DND-41 (cell line): ENCODE data around the gene RILPL2.

ENCODE experiments used
- ATAC-seq: fragments of 200-7000 bp; cut with Tn5 transposase; 3 replicates; pipeline ENCODE4 v1.9.1; 2021; ENCODE audit warnings: low read depth; ENCODE audit not compliant: insufficient read depth
- DNase-seq: peaks from one replicate; pipeline ENCODE4 v3.0.0-alpha.2; 2020
- H2AFZ ChIP-seq: 2 replicates; pipeline ENCODE4 v1.6.0; 2012; ENCODE audit warnings: low read depth, low read length
- H3K27ac ChIP-seq: 2 replicates; pipeline ENCODE4 v1.5.1; 2012; ENCODE audit warnings: low read length, inconsistent platforms
- H3K27me3 ChIP-seq: fragments of 200-600 bp; sonication (generic); 2 replicates; pipeline ENCODE4 v1.6.0; 2012; ENCODE audit warnings: low read length, mild to moderate bottlenecking, inconsistent platforms; ENCODE audit not compliant: insufficient read depth, poor library complexity
- H3K36me3 ChIP-seq: 2 replicates; pipeline ENCODE4 v1.5.1; 2012; ENCODE audit warnings: low read length, inconsistent platforms; ENCODE audit not compliant: insufficient read depth
- H3K4me1 ChIP-seq: 2 replicates; pipeline ENCODE4 v1.5.1; 2012; ENCODE audit warnings: mild to moderate bottlenecking, low read length; ENCODE audit not compliant: insufficient read depth
- H3K4me2 ChIP-seq: 2 replicates; pipeline ENCODE4 v1.6.0; 2012; ENCODE audit warnings: mild to moderate bottlenecking, moderate library complexity, low read length, inconsistent platforms; ENCODE audit not compliant: insufficient read depth
- H3K4me3 ChIP-seq, 2 experiments: fragments of 200-600 bp in 1 of 2; shearing (Covaris generic) in 1 of 2; 2 replicates each; pipeline ENCODE4 v1.5.1; 2012 to 2016; ENCODE audit warnings: inconsistent platforms in 2 of 2, low read length in 2 of 2, mild to moderate bottlenecking in 2 of 2, low read depth in 1 of 2, moderate library complexity in 1 of 2
- H3K79me2 ChIP-seq: 2 replicates; pipeline ENCODE4 v1.6.0; 2012; ENCODE audit warnings: low read length, inconsistent platforms; ENCODE audit not compliant: insufficient read depth
- H3K9ac ChIP-seq: 2 replicates; pipeline ENCODE4 v1.6.0; 2012; ENCODE audit warnings: low read depth, mild to moderate bottlenecking, inconsistent platforms, low read length, moderate library complexity
- H3K9me3 ChIP-seq: 2 replicates; pipeline ENCODE4 v1.5.1; 2012; ENCODE audit warnings: low read length, moderate library complexity, mild to moderate bottlenecking, inconsistent platforms; ENCODE audit not compliant: insufficient read depth, severe bottlenecking
- H4K20me1 ChIP-seq: 2 replicates; pipeline ENCODE4 v1.6.0; 2012; ENCODE audit warnings: low read length; ENCODE audit not compliant: insufficient read depth
- EZH2 ChIP-seq: IDR thresholded peaks from 3 replicates; pipeline ENCODE4 v1.6.1; 2012; ENCODE audit warnings: borderline replicate concordance, low read depth, mild to moderate bottlenecking, moderate library complexity, low read length, inconsistent platforms; ENCODE audit not compliant: severe bottlenecking
- TF ChIP-seq, protein P1 (sequence below): IDR thresholded peaks from 2 replicates; pipeline ENCODE4 v1.5.1; 2012; ENCODE audit warnings: borderline replicate concordance, low read length, moderate library complexity, mild to moderate bottlenecking; ENCODE audit not compliant: poor library complexity, severe bottlenecking; ENCODE audit errors: extremely low read depth

Gene RILPL2

DNA sequence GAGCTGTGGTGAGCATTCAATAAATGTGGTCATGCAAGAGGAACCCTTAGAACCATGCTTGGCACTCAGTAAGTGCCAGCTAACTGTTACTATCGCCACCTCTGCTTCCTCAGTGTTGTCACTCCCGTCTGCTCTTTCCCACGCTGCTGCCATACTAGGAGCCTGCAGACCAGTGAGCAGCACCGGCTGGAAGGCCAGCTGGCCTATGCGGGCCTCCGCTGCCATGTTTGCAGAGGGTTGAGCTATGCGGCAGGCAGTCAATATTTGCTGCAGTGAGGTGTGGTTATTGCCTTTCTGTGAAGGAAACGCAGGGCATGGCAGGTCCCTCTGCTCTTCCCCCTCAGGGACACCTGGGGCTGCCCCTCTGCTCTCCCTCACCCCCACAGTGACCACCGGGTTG is 39.5 kb downstream of the RILPL2 start:
- peaks cover 81% of the 10 kb centered on the region for H3K36me3 ChIP-seq
- H3K27ac ChIP-seq: no peak overlapping the region
- no peak overlapping the region for H3K9ac ChIP-seq
- no peak overlapping the region for H3K4me3 ChIP-seq
- H3K27me3 ChIP-seq: no peaks in the 10 kb centered on the region
- DNase-seq (no peak), ATAC-seq (no peak)
- no peak overlapping the region for H2AFZ ChIP-seq
- peaks cover 87% of the 10 kb centered on the region for H3K79me2 ChIP-seq
- TF ChIP-seq, protein P1, sequence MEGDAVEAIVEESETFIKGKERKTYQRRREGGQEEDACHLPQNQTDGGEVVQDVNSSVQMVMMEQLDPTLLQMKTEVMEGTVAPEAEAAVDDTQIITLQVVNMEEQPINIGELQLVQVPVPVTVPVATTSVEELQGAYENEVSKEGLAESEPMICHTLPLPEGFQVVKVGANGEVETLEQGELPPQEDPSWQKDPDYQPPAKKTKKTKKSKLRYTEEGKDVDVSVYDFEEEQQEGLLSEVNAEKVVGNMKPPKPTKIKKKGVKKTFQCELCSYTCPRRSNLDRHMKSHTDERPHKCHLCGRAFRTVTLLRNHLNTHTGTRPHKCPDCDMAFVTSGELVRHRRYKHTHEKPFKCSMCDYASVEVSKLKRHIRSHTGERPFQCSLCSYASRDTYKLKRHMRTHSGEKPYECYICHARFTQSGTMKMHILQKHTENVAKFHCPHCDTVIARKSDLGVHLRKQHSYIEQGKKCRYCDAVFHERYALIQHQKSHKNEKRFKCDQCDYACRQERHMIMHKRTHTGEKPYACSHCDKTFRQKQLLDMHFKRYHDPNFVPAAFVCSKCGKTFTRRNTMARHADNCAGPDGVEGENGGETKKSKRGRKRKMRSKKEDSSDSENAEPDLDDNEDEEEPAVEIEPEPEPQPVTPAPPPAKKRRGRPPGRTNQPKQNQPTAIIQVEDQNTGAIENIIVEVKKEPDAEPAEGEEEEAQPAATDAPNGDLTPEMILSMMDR: no peak
- TF ChIP-seq EZH2: no peak
- H4K20me1 ChIP-seq: peaks cover 47% of the 10 kb centered on the region
- no peaks in the 10 kb centered on the region for H3K9me3 ChIP-seq
- H3K4me2 ChIP-seq: no peak overlapping the region
- peaks cover 8% of the 10 kb centered on the region for H3K4me1 ChIP-seq

GRCh38 chr12:123396543-123396942 is 39.9 kb downstream of the RILPL2 start:
- Histone ChIP-seq H2AFZ (no peak overlapping the region), H3K27ac (no peak overlapping the region), H4K20me1 (peaks cover 48% of the 10 kb centered on the region), H3K36me3 (peaks cover 81% of the 10 kb centered on the region), H3K4me1 (peaks cover 12% of the 10 kb centered on the region), H3K79me2 (peaks cover 87% of the 10 kb centered on the region), H3K27me3 (no peaks in the 10 kb centered on the region), H3K9me3 (no peaks in the 10 kb centered on the region), H3K9ac (no peak overlapping the region), H3K4me3 (no peak overlapping the region), H3K4me2 (no peak overlapping the region)
- DNase-seq (no peak), ATAC-seq (no peak)
- no peak for TF ChIP-seq EZH2
- TF ChIP-seq, protein P1: no peak

DNA sequence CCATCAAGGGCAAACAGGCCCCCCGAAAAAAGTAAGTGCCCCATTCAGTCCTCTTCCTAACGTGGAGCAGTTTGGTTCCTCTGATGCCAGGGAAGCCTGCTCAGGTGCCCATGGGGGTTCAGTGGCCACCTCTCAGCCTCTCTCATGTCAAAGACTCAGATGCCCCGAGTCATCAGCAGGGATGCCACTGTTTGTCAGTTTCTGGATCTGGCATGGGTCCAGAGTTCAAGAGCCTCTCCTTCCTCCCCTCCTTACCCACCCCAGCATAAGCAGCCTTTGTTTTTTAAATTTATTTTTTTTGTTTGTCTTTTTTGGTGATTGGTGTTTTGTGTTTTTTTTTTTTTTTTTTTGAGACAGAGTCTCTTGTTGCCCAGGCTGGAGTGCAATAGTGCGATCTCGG is 41.2 kb downstream of the RILPL2 start:
- Histone ChIP-seq H4K20me1 (peaks cover 50% of the 10 kb centered on the region), H3K9me3 (no peaks in the 10 kb centered on the region), H3K27me3 (no peaks in the 10 kb centered on the region), H3K9ac (no peak overlapping the region), H3K79me2 (peaks cover 92% of the 10 kb centered on the region), H3K4me3 (no peak overlapping the region), H3K4me2 (no peak overlapping the region), H3K36me3 (peaks cover 90% of the 10 kb centered on the region), H3K4me1 (peaks cover 25% of the 10 kb centered on the region), H2AFZ (no peak overlapping the region), H3K27ac (no peak overlapping the region)
- TF ChIP-seq, protein P1: no peak
- TF ChIP-seq EZH2: no peak
- no peak for ATAC-seq
- DNase-seq: no peak

DNA sequence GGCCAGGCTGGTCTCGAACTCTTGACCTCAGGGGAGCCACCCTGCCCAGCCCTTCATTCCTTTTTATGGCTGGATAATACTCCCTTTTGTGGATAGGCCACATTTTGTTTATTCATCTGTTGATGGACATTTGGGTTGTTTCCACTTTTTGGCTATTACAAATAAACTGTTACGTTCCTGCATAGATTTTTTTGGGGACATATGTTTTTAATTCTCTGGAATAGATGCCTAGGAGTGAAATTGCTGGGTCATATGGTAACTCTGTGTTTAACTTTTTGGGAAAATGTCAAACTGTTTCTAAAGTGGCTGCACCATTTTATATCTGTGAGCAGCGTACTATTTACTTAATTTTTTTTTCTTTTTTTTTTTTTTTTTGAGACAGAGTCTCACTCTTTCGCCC is 42.7 kb downstream of the RILPL2 start:
- no peak overlapping the region for H2AFZ ChIP-seq
- no peak overlapping the region for H3K4me2 ChIP-seq
- ATAC-seq (no peak), DNase-seq (no peak)
- TF ChIP-seq, protein P1: no peak
- TF ChIP-seq EZH2: no peak
- H3K9ac ChIP-seq: no peak overlapping the region
- H3K79me2 ChIP-seq: peaks cover 91% of the 10 kb centered on the region
- H3K4me1 ChIP-seq: peaks cover 32% of the 10 kb centered on the region
- H3K36me3 ChIP-seq: peaks cover 86% of the 10 kb centered on the region
- H3K9me3 ChIP-seq: no peaks in the 10 kb centered on the region
- H3K4me3 ChIP-seq: no peak overlapping the region
- H3K27ac ChIP-seq: no peak overlapping the region
- peaks cover 44% of the 10 kb centered on the region for H4K20me1 ChIP-seq
- no peaks in the 10 kb centered on the region for H3K27me3 ChIP-seq
